ENCODE results near the gene COBL.
A peak's percentile ranks its signal among the peaks of the same experiment; 100 is the strongest.

COBL gene

GRCh38 chr7:51278797-51279196 lies 37.8 kb downstream of the COBL start:
- peak overlapping the region; percentile 88; the same call in 1 of the 2 replicates for H3K27ac ChIP-seq
- TF ChIP-seq, protein P1, sequence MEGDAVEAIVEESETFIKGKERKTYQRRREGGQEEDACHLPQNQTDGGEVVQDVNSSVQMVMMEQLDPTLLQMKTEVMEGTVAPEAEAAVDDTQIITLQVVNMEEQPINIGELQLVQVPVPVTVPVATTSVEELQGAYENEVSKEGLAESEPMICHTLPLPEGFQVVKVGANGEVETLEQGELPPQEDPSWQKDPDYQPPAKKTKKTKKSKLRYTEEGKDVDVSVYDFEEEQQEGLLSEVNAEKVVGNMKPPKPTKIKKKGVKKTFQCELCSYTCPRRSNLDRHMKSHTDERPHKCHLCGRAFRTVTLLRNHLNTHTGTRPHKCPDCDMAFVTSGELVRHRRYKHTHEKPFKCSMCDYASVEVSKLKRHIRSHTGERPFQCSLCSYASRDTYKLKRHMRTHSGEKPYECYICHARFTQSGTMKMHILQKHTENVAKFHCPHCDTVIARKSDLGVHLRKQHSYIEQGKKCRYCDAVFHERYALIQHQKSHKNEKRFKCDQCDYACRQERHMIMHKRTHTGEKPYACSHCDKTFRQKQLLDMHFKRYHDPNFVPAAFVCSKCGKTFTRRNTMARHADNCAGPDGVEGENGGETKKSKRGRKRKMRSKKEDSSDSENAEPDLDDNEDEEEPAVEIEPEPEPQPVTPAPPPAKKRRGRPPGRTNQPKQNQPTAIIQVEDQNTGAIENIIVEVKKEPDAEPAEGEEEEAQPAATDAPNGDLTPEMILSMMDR (conservative IDR thresholded peaks at IDR 0.05): no peak

GRCh38 chr7:51276967-51277366 lies 39.6 kb downstream of the COBL start:
- peak overlapping the region; percentile 88 for H3K27ac ChIP-seq
- TF ChIP-seq, protein P1 (conservative IDR thresholded peaks at IDR 0.05): no peak

DNA sequence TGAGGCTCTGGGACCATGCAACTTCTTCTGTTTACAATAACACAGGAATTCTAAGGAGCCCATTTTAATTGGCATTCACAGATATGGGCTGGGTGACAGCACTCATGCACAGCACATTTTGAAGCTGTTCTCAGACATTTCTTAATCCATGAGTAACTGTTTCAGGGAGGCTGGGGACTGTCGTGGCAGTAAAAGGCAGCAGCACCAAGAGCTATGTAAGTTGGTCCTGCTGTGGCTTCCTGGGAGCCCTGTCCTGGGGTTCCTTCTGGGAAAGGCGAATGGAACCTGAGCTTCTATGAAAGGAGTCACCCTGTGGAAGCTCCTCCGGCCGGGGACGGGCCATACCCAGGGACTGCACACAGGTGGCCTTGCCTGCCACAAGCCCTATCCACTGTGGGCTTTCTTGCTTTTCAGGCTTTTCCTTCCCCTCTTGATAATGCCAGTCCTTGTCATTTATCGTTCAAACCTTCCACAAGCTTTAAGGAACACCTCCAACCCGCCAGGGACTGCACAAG lies 40.5 kb downstream of the COBL start:
- H3K27ac ChIP-seq: peak overlapping the region; percentile 88
- TF ChIP-seq, protein P1 (conservative IDR thresholded peaks at IDR 0.05): no peak

GRCh38 chr7:51275532-51275931 lies 41.1 kb downstream of the COBL start:
- peak overlapping the region; percentile 88 for H3K27ac ChIP-seq
- TF ChIP-seq, protein P1 (conservative IDR thresholded peaks at IDR 0.05): no peak

DNA sequence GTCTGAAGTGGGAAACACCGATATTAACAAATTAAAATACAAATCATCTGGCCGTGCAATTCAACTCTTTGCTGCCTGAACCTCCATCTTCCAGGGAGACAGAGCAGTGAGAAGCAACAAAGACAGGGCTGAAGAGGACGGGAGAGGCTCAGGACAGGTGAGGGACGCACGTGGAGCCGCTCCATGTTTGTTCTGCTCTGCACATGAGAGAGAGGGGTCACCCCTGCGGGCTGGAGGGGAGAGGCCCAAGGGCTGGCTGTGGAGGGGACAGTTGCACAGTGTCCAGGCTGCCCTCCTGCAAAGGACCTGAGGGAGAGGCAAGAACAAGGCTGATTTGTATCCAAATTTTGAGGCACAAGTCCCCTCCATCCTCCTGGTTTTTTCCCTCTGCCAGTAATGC lies 41.7 kb downstream of the COBL start:
- TF ChIP-seq, protein P1 (conservative IDR thresholded peaks at IDR 0.05): no peak

DNA sequence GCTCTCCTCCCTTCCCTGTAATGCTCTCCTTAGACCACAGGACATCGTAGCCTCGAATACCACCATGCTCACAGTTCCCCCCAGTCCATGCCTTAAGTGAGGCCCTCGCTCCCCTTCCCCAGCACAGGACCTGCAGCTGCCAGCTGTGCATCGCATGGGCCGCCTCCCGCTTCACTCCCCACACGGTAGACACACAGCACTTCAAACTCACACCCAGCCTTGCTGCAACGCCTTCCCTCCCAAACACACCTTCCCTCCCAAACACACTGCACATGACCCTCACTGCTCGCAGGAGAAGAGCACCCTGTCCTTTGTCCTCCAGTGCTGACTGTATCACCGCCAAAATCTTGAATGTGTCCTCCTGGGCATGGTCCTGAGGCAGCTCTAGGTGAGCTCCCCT lies 42.6 kb downstream of the COBL start:
- TF ChIP-seq, protein P1 (conservative IDR thresholded peaks at IDR 0.05): no peak
- H3K27ac ChIP-seq: peak overlapping the region; percentile 88

More for the DNA sequence above, 41.7 kb downstream of the COBL start:
- peak overlapping the region; percentile 88 for H3K27ac ChIP-seq

- no peak overlapping the region for H3K27ac ChIP-seq
- TF ChIP-seq, protein P1 (conservative IDR thresholded peaks at IDR 0.05): no peak
Observed at GRCh38 chr7:51273360-51273759, 43.2 kb downstream of the COBL start.

Measured in VCaP (cell line).